Measurements from ENCODE around the gene SLC4A8.

- TF ChIP-seq, protein P1, sequence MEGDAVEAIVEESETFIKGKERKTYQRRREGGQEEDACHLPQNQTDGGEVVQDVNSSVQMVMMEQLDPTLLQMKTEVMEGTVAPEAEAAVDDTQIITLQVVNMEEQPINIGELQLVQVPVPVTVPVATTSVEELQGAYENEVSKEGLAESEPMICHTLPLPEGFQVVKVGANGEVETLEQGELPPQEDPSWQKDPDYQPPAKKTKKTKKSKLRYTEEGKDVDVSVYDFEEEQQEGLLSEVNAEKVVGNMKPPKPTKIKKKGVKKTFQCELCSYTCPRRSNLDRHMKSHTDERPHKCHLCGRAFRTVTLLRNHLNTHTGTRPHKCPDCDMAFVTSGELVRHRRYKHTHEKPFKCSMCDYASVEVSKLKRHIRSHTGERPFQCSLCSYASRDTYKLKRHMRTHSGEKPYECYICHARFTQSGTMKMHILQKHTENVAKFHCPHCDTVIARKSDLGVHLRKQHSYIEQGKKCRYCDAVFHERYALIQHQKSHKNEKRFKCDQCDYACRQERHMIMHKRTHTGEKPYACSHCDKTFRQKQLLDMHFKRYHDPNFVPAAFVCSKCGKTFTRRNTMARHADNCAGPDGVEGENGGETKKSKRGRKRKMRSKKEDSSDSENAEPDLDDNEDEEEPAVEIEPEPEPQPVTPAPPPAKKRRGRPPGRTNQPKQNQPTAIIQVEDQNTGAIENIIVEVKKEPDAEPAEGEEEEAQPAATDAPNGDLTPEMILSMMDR (IDR thresholded peaks at IDR 0.05), result no peak
- TF ChIP-seq POLR2A (IDR thresholded peaks at IDR 0.05) (no peak), POLR2AphosphoS5 (IDR thresholded peaks at IDR 0.05) (no peak)
Observed at GRCh38 chr12:51449580-51450246, 25.1 kb downstream of the SLC4A8 start.
